Measurements from ENCODE around the gene C14orf132.
"Not testable (repeated sequence)": the region's sequence is repeated elsewhere in the genome, so short reads cannot be mapped to it uniquely, and the experiment has no call there.

Gene C14orf132

DNA sequence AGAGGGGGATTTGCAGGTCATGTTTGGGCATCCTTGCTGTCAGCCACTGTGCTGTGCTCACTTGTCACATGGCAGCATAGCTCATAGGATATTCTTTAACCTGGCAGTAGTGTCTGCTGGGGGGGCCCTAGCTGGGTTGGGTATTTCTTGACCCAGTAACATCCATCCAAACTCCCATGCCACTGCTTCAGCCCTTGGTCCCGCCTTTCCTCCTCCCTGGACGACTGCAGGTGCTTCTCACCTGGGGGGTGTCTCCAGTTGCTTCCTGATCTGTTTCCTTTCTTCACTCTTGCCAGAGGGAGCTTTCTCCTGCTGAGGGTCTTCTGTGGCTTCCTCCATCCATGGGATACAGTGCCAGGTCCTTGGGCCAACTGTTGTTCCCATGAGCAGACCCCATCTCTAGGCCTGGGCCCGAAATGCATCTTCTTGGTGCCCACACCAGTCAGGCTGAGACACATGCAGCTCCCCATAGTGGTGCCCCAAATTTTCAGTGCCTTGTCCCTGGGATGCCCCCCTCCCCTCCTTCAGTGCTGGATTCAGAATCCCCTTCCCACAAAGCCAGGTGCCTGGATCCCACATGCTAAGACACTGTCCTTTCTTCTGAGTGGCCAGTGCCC is 20.5 kb downstream of the C14orf132 start:
- DNase-seq (ENCODE audit: low read depth) = no peak

DNA sequence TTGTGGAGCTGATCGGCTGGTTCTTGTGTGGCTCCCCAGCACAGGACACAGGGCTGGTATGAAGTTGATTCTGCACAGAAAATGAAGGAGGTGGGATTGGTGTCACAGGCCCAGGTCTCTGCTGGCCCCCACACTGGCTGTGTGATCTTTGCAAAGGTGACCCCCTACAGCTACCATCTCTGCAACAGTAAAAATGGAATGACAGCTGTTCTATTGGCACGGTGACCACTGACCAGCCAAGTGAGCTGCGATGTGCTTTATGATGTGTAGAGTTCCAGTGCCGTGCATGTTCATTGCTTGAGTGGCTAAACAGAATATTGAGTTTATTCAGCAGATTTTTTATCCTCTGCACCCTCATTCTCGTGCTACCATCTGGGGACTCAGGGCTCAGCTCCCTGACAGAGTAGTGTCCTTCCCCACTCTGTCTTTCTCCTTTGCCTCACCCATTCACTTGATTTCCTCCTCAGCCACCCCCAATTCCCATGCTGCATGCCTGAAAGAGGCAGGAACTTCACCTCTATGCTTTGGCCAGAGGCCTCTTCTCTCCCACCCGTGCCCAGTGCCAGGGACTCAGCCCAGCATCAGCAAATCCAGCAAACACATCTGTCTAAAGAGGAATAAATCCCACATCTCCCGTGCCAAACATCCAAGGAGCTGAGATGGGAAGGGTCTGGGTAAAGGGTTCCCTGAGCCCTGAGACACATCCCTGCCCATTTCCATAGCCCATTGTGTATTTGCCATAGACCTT is 21.2 kb downstream of the C14orf132 start:
- no peak for DNase-seq (ENCODE audit: low read depth)

GRCh38 chr14:96062010-96062409 is 22.8 kb downstream of the C14orf132 start:
- DNase-seq (ENCODE audit: low read depth) = no peak

GRCh38 chr14:96062506-96062905 is 23.3 kb downstream of the C14orf132 start:
- no peak for DNase-seq (ENCODE audit: low read depth)

DNA sequence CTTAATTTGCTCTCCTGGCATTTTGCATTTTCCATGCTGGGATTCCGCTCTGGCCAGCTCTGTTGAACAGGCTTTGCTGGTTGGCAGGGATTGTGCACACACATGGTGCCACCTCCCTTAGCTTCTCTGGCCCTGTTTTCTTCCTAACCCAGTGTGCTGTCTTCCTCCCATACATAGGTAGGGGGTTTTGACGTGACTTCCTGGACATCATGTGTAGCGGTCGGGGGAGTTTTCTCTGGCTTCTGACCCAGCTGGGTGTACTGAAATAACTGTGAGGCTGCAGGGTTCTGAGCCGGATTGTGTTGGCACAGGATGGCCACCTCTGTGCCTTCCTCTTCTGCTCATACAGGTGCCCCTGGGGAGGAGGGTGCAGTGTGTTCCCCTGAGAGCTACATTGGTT is 25.7 kb downstream of the C14orf132 start:
- no peak for DNase-seq (ENCODE audit: low read depth)

DNA sequence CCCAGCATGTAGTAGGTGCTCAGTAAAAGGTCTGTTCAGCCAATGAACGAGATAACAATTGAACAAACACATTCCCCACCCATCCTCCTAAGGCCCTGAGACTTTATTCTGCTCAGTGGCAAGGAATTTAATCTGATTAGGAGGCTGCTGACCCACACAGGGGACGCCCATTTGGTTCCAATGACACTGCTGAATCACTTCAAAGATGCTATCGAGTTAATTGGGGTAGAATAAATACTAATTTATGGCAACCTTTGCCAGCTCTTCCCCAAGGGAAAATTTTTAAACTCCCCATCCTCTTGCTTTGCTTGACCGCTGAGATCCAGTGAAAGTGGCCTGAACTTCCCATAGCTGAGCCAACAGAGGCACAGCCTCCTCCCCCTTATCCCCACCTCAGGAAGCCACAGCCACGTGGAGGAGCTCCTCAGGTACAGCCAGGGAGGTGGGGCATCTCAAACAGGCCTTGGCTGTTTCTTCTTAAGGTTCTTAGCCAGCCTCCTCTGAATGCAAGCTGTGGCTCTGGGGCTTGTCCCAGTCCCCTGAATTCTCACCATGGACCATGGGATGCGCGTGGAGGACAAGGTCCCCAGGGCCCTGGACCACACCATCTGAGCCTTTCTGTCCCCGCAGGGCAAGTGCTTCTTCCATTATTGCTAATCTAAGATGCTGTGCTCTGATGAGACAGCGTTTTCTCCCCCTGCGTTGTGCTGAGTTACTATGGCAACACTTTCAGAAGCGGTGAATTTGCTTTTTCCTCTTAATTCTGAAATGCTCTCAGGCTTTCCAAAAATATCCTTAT is 26.7 kb downstream of the C14orf132 start:
- DNase-seq (ENCODE audit: low read depth) = no peak

DNA sequence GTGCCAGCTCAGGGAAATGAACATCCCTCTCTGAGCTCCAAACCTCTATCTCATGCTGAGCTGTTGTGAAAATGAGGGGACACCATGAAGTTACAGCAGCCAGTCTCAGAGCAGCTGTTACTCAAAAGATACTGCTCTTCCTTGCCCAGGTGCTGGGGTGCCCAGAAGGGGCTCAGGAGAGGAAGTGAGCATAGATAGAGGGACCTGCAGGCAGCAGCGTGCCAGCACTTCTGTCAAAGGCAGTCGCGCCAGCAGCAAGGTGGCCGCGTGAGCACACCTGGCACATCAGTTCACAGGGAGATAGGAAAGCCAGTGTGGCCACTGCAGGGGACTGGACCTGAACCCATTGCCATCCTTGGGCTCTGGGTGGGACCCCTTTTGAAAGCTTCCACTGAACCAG is 27.8 kb downstream of the C14orf132 start:
- no peak for DNase-seq (ENCODE audit: low read depth)

- DNase-seq (ENCODE audit: low read depth) = no peak
Measured at GRCh38 chr14:96067985-96068930, 29.1 kb downstream of the C14orf132 start.

DNA sequence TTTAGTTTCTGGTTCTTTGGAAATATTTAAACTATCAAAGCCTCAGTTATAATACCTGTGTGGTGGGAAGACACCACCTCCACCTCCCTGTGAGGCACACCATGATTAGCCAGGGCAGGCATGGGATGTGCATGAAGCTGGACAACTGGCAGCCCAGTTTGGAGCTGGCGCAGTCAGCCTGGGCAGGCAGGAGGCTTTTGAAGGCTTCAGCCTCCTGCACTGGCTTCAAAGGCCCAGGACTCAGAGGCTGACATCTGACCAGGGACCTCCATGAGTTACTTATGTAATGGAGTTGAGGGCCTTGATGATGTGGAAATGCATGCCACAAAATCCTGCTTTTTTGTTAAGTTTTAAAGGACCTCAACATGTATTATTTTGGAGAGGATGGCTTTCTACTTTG is 30.3 kb downstream of the C14orf132 start:
- no peak for DNase-seq (ENCODE audit: low read depth)

DNA sequence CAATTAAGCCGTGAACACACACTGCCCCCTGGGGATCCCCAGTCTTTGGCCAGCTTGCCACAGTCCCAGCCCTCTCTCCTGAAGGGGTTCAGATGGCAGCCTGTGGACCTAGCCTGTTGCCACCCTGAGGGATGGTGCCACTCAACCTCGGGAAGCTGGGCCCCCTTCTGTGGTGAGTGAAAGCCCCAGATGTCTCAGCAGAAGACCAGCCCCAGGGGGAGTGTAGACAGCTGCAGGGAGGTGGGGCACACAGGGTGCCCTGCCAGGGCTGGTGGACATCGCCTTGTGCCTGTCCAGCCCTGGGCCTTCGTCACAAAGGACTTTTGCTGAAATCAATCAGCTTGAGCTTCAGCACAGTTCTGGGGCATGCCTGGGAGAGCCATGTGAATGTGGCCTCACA is 32.4 kb downstream of the C14orf132 start:
- DNase-seq (ENCODE audit: low read depth) = no peak

DNA sequence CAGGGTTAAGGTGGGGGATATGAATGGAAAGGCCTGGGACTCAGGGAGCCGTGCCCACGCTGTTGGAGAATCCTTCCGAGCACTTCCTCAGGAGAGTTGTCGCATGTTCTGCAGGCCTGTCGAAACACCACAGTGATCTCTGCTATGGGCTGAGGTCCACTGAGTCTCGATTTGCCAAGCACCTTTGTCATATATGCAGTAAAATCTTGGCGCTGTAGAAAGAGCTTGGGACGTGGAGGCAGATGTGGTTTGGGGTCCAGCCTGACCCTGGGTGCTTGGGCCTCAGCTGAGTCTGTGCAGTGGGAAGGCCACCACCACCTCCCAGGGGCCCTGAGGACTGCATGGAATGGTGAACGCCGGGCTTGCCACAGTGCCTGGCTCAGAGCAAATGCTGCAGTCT is 32.9 kb downstream of the C14orf132 start:
- DNase-seq (ENCODE audit: low read depth) = no peak

- DNase-seq (ENCODE audit: low read depth) = no peak
Measured at GRCh38 chr14:96072746-96073145, 33.6 kb downstream of the C14orf132 start.

GRCh38 chr14:96073260-96074039 is 34.3 kb downstream of the C14orf132 start:
- DNase-seq (ENCODE audit: low read depth) = not testable (repeated sequence)

DNA sequence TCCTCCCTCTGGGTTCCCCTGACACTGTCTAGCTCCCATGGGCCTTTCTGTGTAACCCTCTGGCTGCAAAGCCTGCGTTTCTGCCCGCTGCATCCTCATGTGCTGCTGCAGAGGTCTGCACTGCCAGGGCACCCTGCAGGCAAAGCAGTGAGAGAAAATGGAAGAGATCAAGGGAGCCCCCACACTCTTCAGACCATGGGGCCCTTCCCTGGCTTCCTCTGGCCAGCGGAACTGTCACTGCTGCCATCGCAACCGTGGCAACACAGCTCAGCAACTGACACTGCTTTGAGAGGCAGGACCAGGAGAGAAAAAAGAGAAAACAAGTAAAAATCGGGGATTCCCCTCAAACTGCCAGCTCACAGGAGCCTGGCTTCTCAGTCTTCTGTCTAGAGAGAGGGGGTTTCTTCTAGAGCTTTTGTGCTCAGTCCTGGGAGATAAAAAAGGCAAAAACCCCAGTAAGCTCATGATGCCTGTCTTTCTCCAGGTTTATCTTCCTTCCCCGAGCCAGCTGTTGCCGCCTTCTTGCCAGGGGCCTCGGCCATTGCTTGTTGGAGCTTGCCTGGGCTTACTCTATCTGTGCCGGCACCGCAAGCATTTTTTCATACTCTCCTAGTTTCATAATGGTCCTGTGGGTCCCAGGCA is 38.9 kb downstream of the C14orf132 start:
- DNase-seq (ENCODE audit: low read depth) = no peak

GRCh38 chr14:96078625-96079016 is 39.5 kb downstream of the C14orf132 start:
- DNase-seq (ENCODE audit: low read depth) = no peak

DNA sequence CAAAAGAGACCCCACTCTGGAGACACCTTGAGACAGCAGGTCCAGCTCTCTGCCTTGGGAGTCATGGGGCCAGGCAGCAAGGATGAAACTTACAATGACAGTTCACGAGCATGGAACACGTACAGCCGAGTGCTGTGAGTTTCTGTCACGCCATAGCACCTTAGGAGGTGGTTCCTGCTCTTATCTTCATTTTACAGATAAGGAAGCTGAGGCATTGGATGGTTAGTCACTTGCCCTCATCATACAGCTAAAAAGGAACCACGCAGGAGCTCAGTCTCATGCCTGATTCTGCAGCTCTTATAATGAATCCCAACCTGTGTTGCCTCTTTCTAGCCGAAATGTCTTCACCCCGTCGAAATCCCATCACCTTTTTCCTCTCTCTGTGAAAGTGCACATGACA is 39.9 kb downstream of the C14orf132 start:
- no peak for DNase-seq (ENCODE audit: low read depth)

GRCh38 chr14:96080571-96080970 is 41.4 kb downstream of the C14orf132 start:
- no peak for DNase-seq (ENCODE audit: low read depth)

- DNase-seq (ENCODE audit: low read depth) = no peak
Measured at GRCh38 chr14:96081224-96081623, 42.1 kb downstream of the C14orf132 start.

- DNase-seq (ENCODE audit: low read depth) = no peak
Measured at GRCh38 chr14:96081767-96082400, 42.7 kb downstream of the C14orf132 start.

All from non-pigmented ciliary epithelial cell (primary cell).